H9 (cell line): ENCODE measurements around the gene ZNF385B. TPM values are rescaled to one million over a fixed set of nuclear protein-coding genes. Genes with fewer than 3 reads are reported as not detected.
A peak's percentile ranks its signal among the peaks of the same experiment; 100 is the strongest.

ENCODE experiments used
- DNase-seq: peaks from one replicate; pipeline ENCODE4 v3.0.0-alpha.2; 2017
- H2AFZ ChIP-seq: one replicate; pipeline ENCODE4 v1.6.1; 2013; ENCODE audit warnings: mild to moderate bottlenecking, low read length, control low read depth, moderate library complexity
- H2AK5ac ChIP-seq: 2 replicates; pipeline ENCODE4 v1.6.1; 2013; ENCODE audit warnings: low read length, control low read depth, mixed read lengths; ENCODE audit not compliant: insufficient read length
- H2BK120ac ChIP-seq: one replicate; pipeline ENCODE4 v1.6.1; 2013; ENCODE audit warnings: low read depth, mild to moderate bottlenecking, low read length, control low read depth, inconsistent platforms; ENCODE audit not compliant: poor library complexity, severe bottlenecking
- H2BK12ac ChIP-seq: 2 replicates; pipeline ENCODE4 v1.6.1; 2013; ENCODE audit warnings: low read length, control low read depth, mixed read lengths, low read depth; ENCODE audit not compliant: insufficient read length
- H2BK15ac ChIP-seq: 2 replicates; pipeline ENCODE4 v1.6.1; 2013; ENCODE audit warnings: low read depth, low read length, control low read depth
- H2BK20ac ChIP-seq: one replicate; pipeline ENCODE4 v1.6.1; 2013; ENCODE audit warnings: low read depth, mild to moderate bottlenecking, low read length, control low read depth, inconsistent platforms; ENCODE audit not compliant: poor library complexity, severe bottlenecking
- H2BK5ac ChIP-seq: 2 replicates; pipeline ENCODE4 v1.6.1; 2013; ENCODE audit warnings: low read length, control low read depth, mixed read lengths; ENCODE audit not compliant: insufficient read length
- H3K14ac ChIP-seq: 2 replicates; pipeline ENCODE4 v1.6.1; 2013; ENCODE audit warnings: low read length, control low read depth; ENCODE audit not compliant: insufficient read depth
- H3K18ac ChIP-seq: 2 replicates; pipeline ENCODE4 v1.6.1; 2013; ENCODE audit warnings: low read depth, mild to moderate bottlenecking, mixed read lengths, low read length, control low read depth; ENCODE audit not compliant: insufficient read length
- H3K23ac ChIP-seq: 2 replicates; pipeline ENCODE4 v1.6.1; 2013; ENCODE audit warnings: low read length, control low read depth, mixed read lengths, low read depth; ENCODE audit not compliant: insufficient read length
- H3K23me2 ChIP-seq: 2 replicates; pipeline ENCODE4 v1.6.1; 2013; ENCODE audit warnings: low read depth, mild to moderate bottlenecking, mixed read lengths, low read length, control low read depth; ENCODE audit not compliant: insufficient read length, poor library complexity, severe bottlenecking
- H3K27ac ChIP-seq: 2 replicates; pipeline ENCODE4 v1.5.1; 2013; ENCODE audit warnings: low read length, control low read depth, mixed read lengths, low read depth; ENCODE audit not compliant: insufficient read length
- H3K27me3 ChIP-seq: 2 replicates; pipeline ENCODE4 v1.6.1; 2013; ENCODE audit warnings: low read length, control low read depth, inconsistent platforms; ENCODE audit not compliant: insufficient read depth
- H3K4ac ChIP-seq: 2 replicates; pipeline ENCODE4 v1.6.1; 2013; ENCODE audit warnings: low read depth, mild to moderate bottlenecking, control low read depth, inconsistent platforms, low read length, moderate library complexity
- H3K4me1 ChIP-seq: 2 replicates; pipeline ENCODE4 v1.6.1; 2013; ENCODE audit warnings: low read length, control low read depth, inconsistent platforms; ENCODE audit not compliant: insufficient read depth
- H3K4me2 ChIP-seq: 2 replicates; pipeline ENCODE4 v1.6.1; 2013; ENCODE audit warnings: low read length, control low read depth, mixed read lengths; ENCODE audit not compliant: insufficient read length, insufficient read depth
- H3K56ac ChIP-seq: 2 replicates; pipeline ENCODE4 v1.6.1; 2013; ENCODE audit warnings: low read depth, mild to moderate bottlenecking, mixed read lengths, low read length, control low read depth; ENCODE audit not compliant: insufficient read length
- H3K79me1 ChIP-seq: 2 replicates; pipeline ENCODE4 v1.6.1; 2013; ENCODE audit warnings: low read depth, mild to moderate bottlenecking, moderate library complexity, low read length, control low read depth, inconsistent platforms; ENCODE audit not compliant: insufficient read depth, poor library complexity, severe bottlenecking
- H3K79me2 ChIP-seq: 2 replicates; pipeline ENCODE4 v1.6.1; 2013; ENCODE audit warnings: low read length, control low read depth, inconsistent platforms; ENCODE audit not compliant: insufficient read depth
- H3K9ac ChIP-seq: 2 replicates; pipeline ENCODE4 v1.6.1; 2013; ENCODE audit warnings: low read length, control low read depth, mixed read lengths; ENCODE audit not compliant: insufficient read length; ENCODE audit errors: extremely low read depth
- H3K9me3 ChIP-seq: one replicate; pipeline ENCODE4 v1.6.1; 2013; ENCODE audit warnings: low read depth, low read length, inconsistent platforms; ENCODE audit not compliant: control insufficient read depth
- H3T11ph ChIP-seq: one replicate; pipeline ENCODE4 v1.6.1; 2013; ENCODE audit warnings: mild to moderate bottlenecking, low read length, control low read depth, inconsistent platforms
- H4K20me1 ChIP-seq: one replicate; pipeline ENCODE4 v1.6.1; 2013; ENCODE audit not compliant: control insufficient read depth, insufficient read length, insufficient read depth
- H4K5ac ChIP-seq: 2 replicates; pipeline ENCODE4 v1.6.1; 2013; ENCODE audit warnings: low read depth, mild to moderate bottlenecking, mixed read lengths, low read length, control low read depth; ENCODE audit not compliant: insufficient read length
- H4K8ac ChIP-seq: replicated peaks from 2 replicates; pipeline ENCODE4 v1.6.1; 2013; ENCODE audit warnings: low read length, control low read depth, mixed read lengths, low read depth; ENCODE audit not compliant: insufficient read length
- H4K91ac ChIP-seq: 2 replicates; pipeline ENCODE4 v1.6.1; 2013; ENCODE audit warnings: low read depth, mild to moderate bottlenecking, moderate library complexity, mixed read lengths, low read length, control low read depth; ENCODE audit not compliant: insufficient read length
- H3K27ac Mint-ChIP-seq, 3 experiments: 2 replicates in 2 of 3; 3 replicates in 1 of 3; pipeline ENCODE4 v1.8.0; 2020 to 2021; ENCODE audit warnings: mixed read lengths in 3 of 3, mild to moderate bottlenecking in 1 of 3, moderate library complexity in 1 of 3
- H3K27me3 Mint-ChIP-seq: 2 replicates; pipeline ENCODE4 v1.8.0; 2021; ENCODE audit warnings: low read depth, mild to moderate bottlenecking, moderate library complexity, mixed read lengths
- H3K36me3 Mint-ChIP-seq, 3 experiments: 2 replicates in 2 of 3; 3 replicates in 1 of 3; pipeline ENCODE4 v1.8.0; 2020 to 2021; ENCODE audit warnings: low read depth in 3 of 3, mixed read lengths in 3 of 3; ENCODE audit not compliant: insufficient read depth in 1 of 3
- H3K4me1 Mint-ChIP-seq, 2 experiments: 2 replicates each; pipeline ENCODE4 v1.8.0; 2020; ENCODE audit warnings: mixed read lengths in 2 of 2
- H3K4me3 Mint-ChIP-seq, 2 experiments: 2 replicates in 1 of 2; 3 replicates in 1 of 2; pipeline ENCODE4 v1.8.0; 2020 to 2021; ENCODE audit warnings: mild to moderate bottlenecking in 2 of 2, mixed read lengths in 2 of 2, moderate library complexity in 1 of 2
- H3K9me3 Mint-ChIP-seq, 2 experiments: 2 replicates in 1 of 2; 3 replicates in 1 of 2; pipeline ENCODE4 v1.8.0; 2020; ENCODE audit warnings: mild to moderate bottlenecking in 2 of 2, mixed read lengths in 2 of 2, moderate library complexity in 1 of 2
- CTCF ChIP-seq: fragments of 200-600 bp; sonication (generic); conservative IDR thresholded peaks from 3 replicates; pipeline ENCODE4 v1.8.0; 2021; ENCODE audit warnings: antibody characterized with exemption, mild to moderate bottlenecking
- WGBS: extraction: QIAGEN DNeasy Blood & Tissue Kit; methylation state at CpG from one replicate; pipeline ENCODE4 v1.1.7; 2013; ENCODE audit warnings: missing lambda C conversion rate, low lambda C conversion rate, mixed read lengths; ENCODE audit not compliant: insufficient read length; ENCODE audit errors: extremely low coverage; 5-methylcytosine and 5-hydroxymethylcytosine counted together
- total RNA-seq: library from RNA; stranded (reverse); gene quantifications from 2 replicates; pipeline ENCODE4 v1.2.1, GENCODE V29; 2021

Gene ZNF385B
- total RNA-seq, 1 experiment from 2014 or later: 2.1 TPM

GRCh38 chr2:179646862-179647587, 214.4 kb downstream of the ZNF385B start:
- no peak overlapping the region for H3K4me3 Mint-ChIP-seq
- no peak overlapping the region for H3K18ac ChIP-seq
- H3K9me3 Mint-ChIP-seq: no peaks in the 10 kb centered on the region

More at GRCh38 chr2:179646862-179647587, 214.4 kb downstream of the ZNF385B start:
- Histone ChIP-seq H3K9ac (no peak overlapping the region), H3K4ac (no peak overlapping the region), H3K4me2 (no peak overlapping the region), H3K79me1 (no peaks in the 10 kb centered on the region), H3K27ac (no peak overlapping the region), H3K14ac (no peak overlapping the region), H2BK5ac (no peak overlapping the region), H4K91ac (no peak overlapping the region), H3K9me3 (no peaks in the 10 kb centered on the region), H2BK120ac (no peak overlapping the region), H2AK5ac (no peak overlapping the region), H3T11ph (no peak overlapping the region), H3K4me1 (no peaks in the 10 kb centered on the region), H2AFZ (no peak overlapping the region), H4K5ac (no peak overlapping the region), H2BK15ac (no peak overlapping the region), H2BK12ac (no peak overlapping the region), H3K79me2 (no peaks in the 10 kb centered on the region), H3K56ac (no peak overlapping the region), H4K20me1 (no peaks in the 10 kb centered on the region), H2BK20ac (no peak overlapping the region), H3K23ac (no peak overlapping the region), H3K23me2 (no peaks in the 10 kb centered on the region), H4K8ac (no peak overlapping the region), H3K27me3 (no peaks in the 10 kb centered on the region)
- Mint-ChIP-seq H3K36me3 (no peaks in the 10 kb centered on the region), H3K27ac (peak overlapping the region in 2 of 3 experiments; percentile 25 to 50; a peak in 2 of 7 replicates), H3K4me1 (peaks cover 0 to 6% of the 10 kb centered on the region in 2 experiments; a peak in 2 of 4 replicates), H3K27me3 (no peaks in the 10 kb centered on the region)
- TF ChIP-seq CTCF: no peak
- WGBS: no CpG with 5 or more reads among the region's 3 CpGs
- DNase-seq: no peak
